RKO (cell line): ENCODE data around the gene LRRTM2.
A peak's percentile ranks its signal among the peaks of the same experiment; 100 is the strongest.
"Not testable (repeated sequence)": the region's sequence is repeated elsewhere in the genome, so short reads cannot be mapped to it uniquely, and the experiment has no call there.

Experiments used
- DNase-seq: peaks from one replicate; pipeline ENCODE4 v3.0.0-alpha.2; 2016; ENCODE audit warnings: low spot score

Gene LRRTM2

DNA sequence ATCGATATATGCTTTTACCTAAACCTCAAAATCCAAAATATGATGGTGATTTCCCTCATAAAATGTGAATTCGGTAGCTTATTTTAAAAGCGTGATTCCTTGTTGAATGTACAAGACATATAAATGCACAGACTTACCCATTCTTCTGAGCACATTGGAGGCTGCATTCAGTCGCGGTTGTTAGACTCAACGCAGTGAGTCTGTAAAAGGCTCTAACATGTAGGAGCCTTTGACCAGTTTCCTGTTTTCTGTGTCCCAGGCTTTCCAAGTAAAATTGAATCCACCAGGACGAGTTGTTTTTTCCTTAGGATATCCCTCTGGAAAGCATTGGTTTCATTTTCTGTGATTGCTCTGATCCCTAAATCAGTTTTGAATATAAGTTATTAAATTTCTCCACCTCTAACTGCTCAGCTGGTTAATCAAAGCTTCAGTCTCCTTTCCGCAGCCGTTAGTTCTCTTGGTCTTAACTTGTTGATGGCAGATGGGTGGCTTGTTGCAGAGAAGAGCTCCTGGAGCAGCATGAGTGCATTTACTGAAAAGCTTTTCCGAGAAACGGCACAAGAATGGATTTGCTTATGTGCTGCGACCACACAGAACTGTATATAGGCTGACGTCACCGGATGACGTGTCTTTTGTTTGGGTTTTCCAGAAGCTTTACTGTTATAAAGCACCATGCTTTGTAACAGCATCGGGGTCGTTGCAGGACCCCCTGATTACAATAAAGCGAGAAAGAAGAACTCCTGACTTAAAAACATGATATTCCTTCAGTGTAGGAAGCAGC, at the start of gene LRRTM2:
LRRTM2 (minus strand) TSS at position 565 of the 781 bp plus-strand sequence; CDS start at position 141, 424 bp downstream.
- DNase-seq = no peak

DNA sequence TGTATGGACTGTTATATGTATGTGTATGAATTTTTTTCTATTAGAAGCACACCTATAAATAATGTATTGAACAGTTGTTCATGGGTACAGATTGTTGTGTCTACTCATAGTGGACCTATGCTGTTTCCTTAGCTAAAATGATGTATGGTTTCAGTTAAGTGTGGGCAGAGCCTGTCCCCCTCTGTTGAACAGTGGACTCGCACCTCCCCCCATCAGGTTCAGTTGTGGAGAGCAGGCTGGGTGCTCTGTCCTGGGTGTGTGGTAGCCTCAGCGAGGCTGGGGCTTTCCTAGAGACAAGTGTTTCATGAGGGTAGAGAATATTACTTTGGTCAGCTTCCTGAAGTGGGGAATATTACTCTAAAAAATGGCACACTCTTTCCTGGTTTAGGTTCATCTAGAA, 47.4 kb upstream of the LRRTM2 start:
- no peak for DNase-seq

DNA sequence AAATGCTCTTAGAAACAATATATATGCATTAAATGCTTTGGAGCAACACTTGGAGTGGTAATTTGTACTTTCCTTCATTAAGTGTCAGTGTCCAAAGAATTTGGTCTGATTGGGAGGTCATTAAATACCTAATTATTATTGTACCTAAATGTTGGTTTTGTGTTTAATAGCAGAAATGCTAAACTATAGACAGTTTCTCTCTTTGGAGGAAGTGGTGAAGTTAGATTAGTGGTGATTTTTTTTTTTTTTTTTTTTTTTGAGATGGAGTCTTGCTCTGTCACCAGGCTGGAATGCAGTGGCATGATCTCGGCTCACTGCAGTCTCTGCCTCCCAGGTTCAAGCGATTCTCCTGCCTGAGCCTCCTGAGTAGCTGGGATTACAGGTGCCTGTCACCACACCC, 46.2 kb upstream of the LRRTM2 start:
- not testable (repeated sequence) for DNase-seq

GRCh38 chr5:138920181-138920580, 45.0 kb upstream of the LRRTM2 start:
- DNase-seq = no peak

DNA sequence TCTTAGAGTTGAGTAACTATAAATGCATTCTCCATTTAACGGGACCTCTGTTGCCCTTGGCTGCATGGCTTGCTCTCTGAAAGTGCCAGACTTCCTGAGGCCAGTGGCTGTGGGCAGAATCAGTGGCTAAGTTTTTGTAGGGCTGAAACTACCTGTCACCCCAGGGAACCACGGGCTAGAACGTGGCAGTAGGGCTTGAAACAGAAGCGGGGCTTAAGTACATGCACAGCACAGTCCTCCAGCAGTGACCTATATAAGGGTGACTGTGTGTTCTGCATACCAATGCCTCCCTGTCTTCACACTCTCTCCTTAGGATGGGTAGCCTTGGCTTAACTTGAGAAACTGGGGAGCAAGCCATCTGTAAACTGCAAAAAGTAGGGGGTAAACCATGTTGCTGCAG, 43.6 kb upstream of the LRRTM2 start:
- DNase-seq = no peak

DNA sequence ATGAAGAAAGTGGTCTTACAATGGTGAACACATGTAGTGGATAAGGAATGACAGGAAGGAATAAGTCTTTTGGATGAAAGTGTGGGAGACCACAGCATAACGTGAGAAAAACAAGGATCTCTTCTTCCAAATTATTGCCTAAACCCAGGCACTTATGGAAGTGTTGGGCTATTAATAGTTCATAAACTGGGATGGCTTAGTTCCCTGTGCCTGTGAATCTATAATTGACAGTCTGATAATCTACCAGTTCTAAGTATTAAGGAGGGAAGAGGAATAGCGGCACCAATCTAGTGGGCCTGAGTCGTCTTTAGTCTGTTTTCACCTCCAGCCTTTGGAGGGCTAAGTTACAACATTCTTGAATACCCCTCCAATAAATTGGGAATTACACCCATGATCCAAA, 39.2 kb upstream of the LRRTM2 start:
- DNase-seq = no peak

DNA sequence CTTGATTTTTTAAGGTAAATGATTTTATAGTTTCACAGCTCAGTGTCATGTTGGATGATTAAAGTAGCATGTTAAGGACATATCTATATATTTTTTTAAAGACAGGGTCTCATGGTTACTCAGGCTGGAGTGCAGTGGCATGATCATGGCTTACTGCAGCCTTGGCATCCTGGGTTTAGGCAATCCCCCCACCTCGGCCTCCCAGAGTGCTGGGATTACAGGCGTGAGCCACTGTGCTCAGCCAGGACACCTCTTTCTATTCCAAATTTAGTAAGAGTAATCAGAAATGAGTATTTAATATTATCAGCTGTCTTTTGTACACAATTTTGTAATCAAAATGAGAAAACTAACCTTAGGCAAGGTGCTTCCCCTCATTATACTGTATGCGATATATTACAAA, 38.6 kb upstream of the LRRTM2 start:
- DNase-seq = no peak

- no peak for DNase-seq
Observed at GRCh38 chr5:138912093-138912492, 37.0 kb upstream of the LRRTM2 start.

DNA sequence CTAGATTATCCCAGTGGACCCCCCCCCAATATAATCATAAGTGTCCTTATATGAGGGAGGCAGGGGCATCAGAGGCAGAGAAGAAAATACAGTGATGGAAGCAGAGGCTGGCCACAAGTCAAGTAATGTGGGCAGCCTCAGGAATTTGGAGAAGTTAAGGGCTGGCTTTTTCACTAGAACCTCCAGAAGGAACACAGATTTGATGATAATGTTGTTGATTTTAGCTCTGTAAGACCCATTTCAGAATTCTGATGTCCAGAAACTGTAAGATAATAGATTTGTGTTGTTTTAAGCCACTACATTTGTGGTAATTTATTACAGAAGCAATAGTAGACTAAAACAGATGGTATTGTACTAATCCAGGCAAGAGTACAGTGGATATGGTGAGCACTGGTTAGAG, 36.3 kb upstream of the LRRTM2 start:
- DNase-seq = no peak

DNA sequence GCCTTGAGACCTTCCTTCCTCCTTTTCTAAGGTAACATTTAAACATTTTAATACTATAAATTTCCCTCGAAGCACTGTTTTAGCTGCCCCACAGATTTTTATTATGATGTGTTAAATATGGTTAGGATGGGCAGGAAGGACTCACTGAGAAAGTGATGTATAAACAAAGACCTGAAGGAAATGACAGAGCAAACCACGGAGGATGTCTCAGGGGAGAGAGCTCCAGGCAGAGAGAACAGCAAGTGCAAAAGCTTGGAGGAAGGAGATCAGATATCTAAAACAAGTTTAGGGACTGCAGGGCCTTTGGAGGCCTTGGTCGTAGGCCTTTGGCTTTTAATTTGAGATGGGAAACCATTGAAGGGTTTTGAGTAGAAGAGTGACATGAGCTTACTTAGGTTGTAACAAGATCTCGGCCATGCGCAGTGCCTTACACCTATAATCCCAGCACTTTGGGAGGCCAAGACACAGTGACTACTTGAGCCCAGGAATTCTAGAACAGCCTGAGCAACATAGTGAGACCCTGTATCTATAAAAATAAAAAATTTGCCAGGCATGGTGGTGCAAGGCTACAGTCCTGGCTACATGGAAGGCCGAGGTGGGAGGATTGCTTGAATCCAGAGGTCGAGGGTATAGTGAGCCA, 35.5 kb upstream of the LRRTM2 start:
- DNase-seq = no peak

DNA sequence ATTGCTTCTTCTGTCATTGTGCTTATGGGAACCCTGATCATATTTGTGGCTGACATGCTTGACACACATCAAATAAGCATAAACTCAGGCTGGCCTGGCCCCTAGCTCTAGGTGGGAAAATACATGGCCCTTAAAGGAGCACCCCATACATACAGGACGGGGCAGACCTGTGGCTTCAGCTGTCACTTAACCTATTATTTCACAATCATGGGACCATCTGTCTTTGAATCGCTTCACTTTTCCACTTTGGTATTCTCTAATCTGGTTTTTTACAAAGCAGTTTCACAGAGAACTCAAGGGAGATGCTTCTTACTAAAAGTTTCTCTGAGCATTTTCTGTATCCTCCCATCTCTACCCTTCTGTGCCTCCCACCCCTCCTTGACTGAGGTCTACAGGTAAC, 34.6 kb upstream of the LRRTM2 start:
- DNase-seq = no peak

GRCh38 chr5:138905541-138905940, 30.4 kb upstream of the LRRTM2 start:
- DNase-seq = peak; percentile 8

DNA sequence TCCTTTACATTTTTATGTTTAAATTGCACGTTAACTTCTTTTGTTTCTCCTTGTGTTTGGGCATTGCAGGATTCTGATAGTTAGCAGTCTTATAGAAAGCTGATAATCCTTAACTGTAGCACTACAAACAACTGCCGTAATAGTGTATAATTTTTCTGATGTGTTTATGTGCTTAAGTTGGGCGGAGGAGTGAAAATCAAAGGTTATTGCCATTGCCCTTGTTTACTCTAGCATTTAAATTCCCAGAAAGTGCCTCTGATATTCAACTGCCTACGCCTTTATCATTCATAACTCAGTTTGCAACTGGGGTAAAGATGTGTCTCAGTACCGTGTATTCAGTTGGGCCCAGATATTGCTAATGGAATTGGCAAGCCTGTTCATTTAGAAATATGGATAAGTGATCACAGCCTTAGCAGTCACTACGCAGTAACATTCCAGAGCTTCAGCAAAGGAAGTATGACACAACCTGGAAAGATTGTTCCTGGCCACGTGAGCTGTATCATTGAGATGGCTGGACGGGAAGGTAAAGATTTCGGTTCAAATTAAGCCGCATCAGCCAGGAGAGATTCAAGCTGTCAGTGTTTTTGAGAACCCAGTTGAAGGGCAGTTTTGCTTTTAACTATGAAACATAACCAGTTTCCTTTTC, 28.1 kb upstream of the LRRTM2 start:
- DNase-seq = no peak

DNA sequence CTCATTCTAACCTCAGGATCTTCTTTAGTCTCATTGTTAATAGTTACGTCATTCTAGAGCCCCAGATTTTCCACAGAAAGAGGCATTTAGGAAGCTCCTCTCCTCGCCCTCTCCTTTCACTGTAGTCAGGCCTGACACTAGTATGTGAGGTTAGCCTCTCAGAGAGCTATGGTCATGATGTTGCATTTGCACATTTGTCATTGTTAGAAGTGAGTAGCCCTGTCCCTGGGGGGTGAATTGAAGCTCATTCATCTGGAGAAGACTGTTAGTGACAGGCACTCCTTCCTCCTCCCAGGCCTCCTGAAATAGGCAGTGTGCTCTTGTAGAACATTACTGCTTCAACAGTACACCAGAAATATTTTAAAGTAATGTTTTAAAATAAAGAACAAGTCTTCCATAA, 26.6 kb upstream of the LRRTM2 start:
- no peak for DNase-seq

- peak; percentile 50 for DNase-seq
Observed at GRCh38 chr5:138900281-138900965, 25.3 kb upstream of the LRRTM2 start.

- no peak for DNase-seq
Observed at GRCh38 chr5:138898742-138899141, 23.6 kb upstream of the LRRTM2 start.

- DNase-seq = no peak
Observed at GRCh38 chr5:138898299-138898698, 23.2 kb upstream of the LRRTM2 start.

DNA sequence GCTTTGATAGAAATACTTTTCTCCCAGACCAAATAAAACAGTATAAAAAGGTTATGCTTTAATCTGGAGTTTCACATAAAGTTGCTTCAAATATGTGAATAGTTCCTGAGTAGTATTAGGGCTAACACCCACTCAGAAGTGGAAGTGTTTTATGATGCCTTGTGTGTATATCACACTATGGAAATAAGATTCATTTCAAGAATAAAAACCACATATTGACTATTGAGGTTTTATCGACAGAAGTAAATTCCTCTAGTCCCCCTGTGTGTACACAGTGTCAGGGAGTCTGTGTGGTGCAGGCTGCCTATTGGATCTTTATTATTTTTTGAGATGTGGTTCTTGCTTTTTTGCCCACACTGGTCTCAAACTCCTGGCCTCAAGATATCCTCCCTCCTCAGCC, 20.8 kb upstream of the LRRTM2 start:
- no peak for DNase-seq

- no peak for DNase-seq
Observed at GRCh38 chr5:138890644-138891043, 15.5 kb upstream of the LRRTM2 start.

DNA sequence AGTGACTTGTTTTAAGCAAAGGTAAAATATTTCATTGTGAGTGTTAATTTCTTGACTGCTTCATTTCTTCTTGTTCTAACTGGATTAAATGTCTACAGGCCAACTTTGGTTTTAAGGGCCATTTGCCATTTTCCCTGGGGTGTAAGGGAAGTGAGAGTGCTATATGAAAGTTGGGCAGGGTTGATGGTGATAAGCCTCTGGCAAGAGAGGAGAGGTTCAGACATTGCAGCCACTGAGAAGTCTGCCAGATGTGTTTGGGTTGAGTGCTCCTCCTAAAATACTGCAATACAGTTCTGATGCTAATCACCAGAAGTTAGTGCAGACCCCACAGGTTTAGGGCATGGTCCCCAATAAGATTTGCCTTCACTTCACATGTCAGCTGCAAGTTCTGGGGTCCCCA, 14.9 kb upstream of the LRRTM2 start:
- DNase-seq = no peak

GRCh38 chr5:138884554-138884953, 9.4 kb upstream of the LRRTM2 start:
- no peak for DNase-seq

DNA sequence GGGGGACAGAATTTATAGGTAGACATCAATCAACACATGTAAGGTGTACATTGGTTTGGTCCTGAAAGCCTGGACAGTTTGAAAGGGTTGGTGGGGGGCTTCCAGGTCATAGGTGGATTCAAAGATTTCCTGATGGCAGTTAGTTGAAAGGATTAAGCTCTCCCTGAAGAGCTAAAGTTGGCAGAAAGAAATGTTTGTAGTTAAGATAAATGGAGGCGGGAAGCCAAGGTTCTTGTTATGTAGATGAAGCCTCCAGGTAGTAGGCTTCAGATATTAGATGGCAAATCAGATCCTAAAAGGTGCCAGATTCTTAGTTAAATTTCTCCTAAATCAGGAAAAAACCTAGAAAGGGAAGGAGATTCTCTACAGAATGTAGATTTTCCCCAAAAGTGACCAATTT, 9.0 kb upstream of the LRRTM2 start:
- DNase-seq = no peak

GRCh38 chr5:138883211-138883610, 8.1 kb upstream of the LRRTM2 start:
- no peak for DNase-seq
